Thoracic aorta (tissue), 2 donors: ENCODE data around the gene PRKCA. TPM values are rescaled to one million over a fixed set of nuclear protein-coding genes. Genes with fewer than 3 reads are reported as not detected.

Source experiments
- ATAC-seq: fragments of 150-250 bp; one replicate; pipeline ENCODE4 v1.8.0; 2017; ENCODE audit warnings: low read depth; ENCODE audit not compliant: insufficient number of reproducible peaks, low FRiP score
- DNase-seq: peaks from one replicate; pipeline ENCODE4 v3.0.0-alpha.2; 2020; ENCODE audit warnings: low spot score
- H3K27ac ChIP-seq, 2 donors: fragments of 200-600 bp; sonication (generic); 1 replicate in 1 of 2; 2 replicates in 1 of 2; pipeline ENCODE4 v1.5.1; 2016; ENCODE audit warnings: mild to moderate bottlenecking in 2 of 2, moderate library complexity in 2 of 2
- H3K27me3 ChIP-seq: fragments of 200-600 bp; sonication (generic); replicated peaks from 2 replicates; pipeline ENCODE4 v1.6.0; 2016; ENCODE audit warnings: mild to moderate bottlenecking; ENCODE audit not compliant: insufficient read depth
- H3K36me3 ChIP-seq: fragments of 200-600 bp; sonication (generic); one replicate; pipeline ENCODE4 v1.5.1; 2016
- H3K4me1 ChIP-seq, 2 donors: fragments of 200-600 bp; sonication (generic); 1 replicate in 1 of 2; 2 replicates in 1 of 2; pipeline versions ENCODE4 v1.5.1 to v1.6.0; 2016; ENCODE audit warnings: low read depth in 2 of 2, mild to moderate bottlenecking in 1 of 2; ENCODE audit not compliant: control insufficient read depth in 1 of 2
- H3K4me3 ChIP-seq: fragments of 200-600 bp; sonication (generic); 2 replicates; pipeline ENCODE4 v1.5.1; 2016; ENCODE audit warnings: mild to moderate bottlenecking
- H3K9me3 ChIP-seq: fragments of 200-600 bp; sonication (generic); 2 replicates; pipeline ENCODE4 v1.5.1; 2016
- CTCF ChIP-seq: fragments of 200-600 bp; sonication (generic); IDR thresholded peaks from one replicate; pipeline ENCODE4 v1.5.1; 2019; ENCODE audit warnings: antibody characterized with exemption
- total RNA-seq, 2 donors: library from RNA; depleted of rRNA; stranded (reverse); fragments of >200 nt; gene quantifications; one replicate each; pipeline versions ENCODE4 v1.1.0 to v1.2.3, GENCODE V29; 2016

PRKCA gene
- total RNA-seq, 2 donors from 2014 or later: 9.1 to 11.6 TPM

GRCh38 chr17:66786107-66786506, 483.7 kb downstream of the PRKCA start:
- DNase-seq: no peak
- no peak overlapping the region for H3K4me3 ChIP-seq
- no peaks in the 10 kb centered on the region for H3K9me3 ChIP-seq

DNA sequence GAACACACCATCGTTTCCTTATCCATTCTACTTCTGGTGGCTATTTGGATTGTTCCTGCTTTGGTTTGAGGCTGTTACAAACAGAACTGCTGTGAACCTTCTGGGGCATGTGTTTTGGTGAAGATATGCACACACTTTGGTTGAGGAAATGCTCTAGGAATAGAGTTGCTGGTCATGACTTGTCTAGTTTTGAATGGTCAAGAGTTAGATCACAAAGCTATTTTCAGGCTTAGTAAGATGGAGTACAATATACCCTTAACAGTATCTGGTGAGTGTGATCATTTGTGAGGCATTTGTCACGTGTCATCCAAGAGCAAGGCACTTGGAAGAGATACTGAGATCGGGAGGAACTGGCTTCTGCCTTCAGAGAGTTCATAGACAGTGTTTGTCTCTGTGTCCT, 485.5 kb downstream of the PRKCA start:
- H3K9me3 ChIP-seq: no peaks in the 10 kb centered on the region
- no peaks in the 10 kb centered on the region for H3K27me3 ChIP-seq
- H3K36me3 ChIP-seq: no peaks in the 10 kb centered on the region
- DNase-seq: no peak
- TF ChIP-seq CTCF: no peak
- no peak overlapping the region for H3K4me3 ChIP-seq
- H3K27ac ChIP-seq: no peak overlapping the region
- no peak for ATAC-seq
- H3K4me1 ChIP-seq: peaks cover 17 to 28% of the 10 kb centered on the region in 2 donors

More at GRCh38 chr17:66786107-66786506, 483.7 kb downstream of the PRKCA start:
- no peak for ATAC-seq
- TF ChIP-seq CTCF: no peak
- Histone ChIP-seq H3K4me1 (peaks cover 8 to 14% of the 10 kb centered on the region in 2 donors), H3K27ac (no peak overlapping the region), H3K36me3 (no peaks in the 10 kb centered on the region), H3K27me3 (no peaks in the 10 kb centered on the region)

- H3K27ac ChIP-seq: no peak overlapping the region
- no peak overlapping the region for H3K4me3 ChIP-seq
- no peaks in the 10 kb centered on the region for H3K27me3 ChIP-seq
- no peak for TF ChIP-seq CTCF
- H3K36me3 ChIP-seq: no peaks in the 10 kb centered on the region
- ATAC-seq (no peak), DNase-seq (no peak)
- H3K9me3 ChIP-seq: no peaks in the 10 kb centered on the region
- peaks cover 17 to 28% of the 10 kb centered on the region in 2 donors for H3K4me1 ChIP-seq
Observed at GRCh38 chr17:66789093-66789492, 486.7 kb downstream of the PRKCA start.

GRCh38 chr17:66789961-66790437, 487.6 kb downstream of the PRKCA start:
- no peaks in the 10 kb centered on the region for H3K9me3 ChIP-seq
- no peaks in the 10 kb centered on the region for H3K27me3 ChIP-seq
- ATAC-seq (no peak), DNase-seq (no peak)
- H3K4me1 ChIP-seq: peaks cover 17 to 28% of the 10 kb centered on the region in 2 donors
- H3K36me3 ChIP-seq: no peaks in the 10 kb centered on the region
- no peak overlapping the region for H3K4me3 ChIP-seq
- no peak for TF ChIP-seq CTCF
- no peak overlapping the region for H3K27ac ChIP-seq

GRCh38 chr17:66790501-66791061, 488.2 kb downstream of the PRKCA start:
- no peaks in the 10 kb centered on the region for H3K27me3 ChIP-seq
- H3K4me3 ChIP-seq: no peak overlapping the region
- H3K9me3 ChIP-seq: no peaks in the 10 kb centered on the region
- DNase-seq (no peak), ATAC-seq (no peak)
- H3K27ac ChIP-seq: no peak overlapping the region
- no peak for TF ChIP-seq CTCF
- no peaks in the 10 kb centered on the region for H3K36me3 ChIP-seq
- peaks cover 17 to 28% of the 10 kb centered on the region in 2 donors for H3K4me1 ChIP-seq
